Measurements from ENCODE around the gene BARX1. TPM values are rescaled to one million over a fixed set of nuclear protein-coding genes. Genes with fewer than 3 reads are reported as not detected.
"Not testable (repeated sequence)": the region's sequence is repeated elsewhere in the genome, so short reads cannot be mapped to it uniquely, and the experiment has no call there.

The BARX1 gene
- total RNA-seq, 2 experiments from 2014 or later, result 0.43 to 0.44 TPM

- no peak for DNase-seq
- Mint-ChIP-seq H3K9me3 (no peaks in the 10 kb centered on the region), H3K27me3 (peaks cover 80% of the 10 kb centered on the region), H3K4me3 (no peak overlapping the region), H3K27ac (no peak overlapping the region), H3K4me1 (ENCODE audit: low read depth) (peaks cover 36% of the 10 kb centered on the region), H3K36me3 (no peaks in the 10 kb centered on the region)
- intact Hi-C loops (cut with micrococcal nuclease), result loop anchor here (5.0 kb wide), 1 partner anchor 265 kb away; no protein-coding TSS in a partner anchor
- ChIA-PET POLR2A (no interaction called here), CTCF (interaction anchor here (1.2 to 1.4 kb wide), 2 partner anchors 10 to 16 kb away, joined by 3 read pairs; no protein-coding TSS in a partner anchor)
These were observed 7.6 kb downstream of the BARX1 start for GRCh38 chr9:93947409-93948070.

GRCh38 chr9:93946338-93946712 lies 8.8 kb downstream of the BARX1 start:
- peaks cover 30% of the 10 kb centered on the region for H3K4me1 Mint-ChIP-seq (ENCODE audit: low read depth)

GRCh38 chr9:93945400-93946337 lies 9.5 kb downstream of the BARX1 start:
- H3K9me3 Mint-ChIP-seq, result no peaks in the 10 kb centered on the region
- ChIA-PET POLR2A (no interaction called here), CTCF (no interaction called here)
- H3K4me1 Mint-ChIP-seq (ENCODE audit: low read depth), result peaks cover 24% of the 10 kb centered on the region
- intact Hi-C loops (cut with micrococcal nuclease), result loop anchor here (5.0 kb wide), 1 partner anchor 263 kb away; no protein-coding TSS in a partner anchor
- H3K36me3 Mint-ChIP-seq, result no peaks in the 10 kb centered on the region
- H3K4me3 Mint-ChIP-seq, result peak overlapping the region; percentile 17
- H3K27me3 Mint-ChIP-seq, result peaks cover 82% of the 10 kb centered on the region
- no peak overlapping the region for H3K27ac Mint-ChIP-seq
- DNase-seq, result no peak

More at GRCh38 chr9:93946338-93946712, 8.8 kb downstream of the BARX1 start:
- Mint-ChIP-seq H3K27me3 (peaks cover 84% of the 10 kb centered on the region), H3K27ac (no peak overlapping the region), H3K36me3 (no peaks in the 10 kb centered on the region), H3K9me3 (no peaks in the 10 kb centered on the region), H3K4me3 (no peak overlapping the region)
- intact Hi-C loops (cut with micrococcal nuclease), result loop anchor here (5.0 kb wide), 1 partner anchor 264 kb away; no protein-coding TSS in a partner anchor
- DNase-seq, result no peak
- ChIA-PET POLR2A (no interaction called here), CTCF (interaction anchor here (0.6 kb wide), 1 partner anchor 9 kb away, joined by 3 read pairs; no protein-coding TSS in a partner anchor)

- ChIA-PET POLR2A (no interaction called here), CTCF (interaction anchor here (0.9 to 2.0 kb wide), 3 partner anchors 21 to 262 kb away, joined by 3 to 6 read pairs (median 4); no protein-coding TSS in a partner anchor)
- no peak overlapping the region for H3K4me3 Mint-ChIP-seq
- no peaks in the 10 kb centered on the region for H3K36me3 Mint-ChIP-seq
- no peaks in the 10 kb centered on the region for H3K9me3 Mint-ChIP-seq
- H3K27me3 Mint-ChIP-seq, result peaks cover 75% of the 10 kb centered on the region
- H3K27ac Mint-ChIP-seq, result no peak overlapping the region
- DNase-seq, result no peak
- H3K4me1 Mint-ChIP-seq (ENCODE audit: low read depth), result peaks cover 16% of the 10 kb centered on the region
- intact Hi-C loops (cut with micrococcal nuclease), result no loop called here
These were observed 11.1 kb downstream of the BARX1 start for GRCh38 chr9:93944011-93944410.

GRCh38 chr9:93942161-93942560 lies 13.0 kb downstream of the BARX1 start:
- CTCF ChIA-PET, result interaction anchor here (1.2 kb wide), 1 partner anchor 20 kb away, joined by 4 read pairs; no protein-coding TSS in a partner anchor
- Mint-ChIP-seq H3K27me3 (peaks cover 59% of the 10 kb centered on the region), H3K36me3 (no peaks in the 10 kb centered on the region), H3K4me3 (no peak overlapping the region), H3K9me3 (no peaks in the 10 kb centered on the region), H3K4me1 (ENCODE audit: low read depth) (peaks cover 16% of the 10 kb centered on the region), H3K27ac (no peak overlapping the region)
- no peak for DNase-seq
- POLR2A ChIA-PET, result no interaction called here
- intact Hi-C loops (cut with micrococcal nuclease), result no loop called here

- intact Hi-C loops (cut with micrococcal nuclease), result no loop called here
- Mint-ChIP-seq H3K27ac (no peak overlapping the region), H3K36me3 (no peaks in the 10 kb centered on the region), H3K4me1 (ENCODE audit: low read depth) (peaks cover 16% of the 10 kb centered on the region), H3K9me3 (no peaks in the 10 kb centered on the region), H3K27me3 (peaks cover 53% of the 10 kb centered on the region), H3K4me3 (no peak overlapping the region)
- DNase-seq, result no peak
- CTCF ChIA-PET, result no interaction called here
- POLR2A ChIA-PET, result no interaction called here
These were observed 13.7 kb downstream of the BARX1 start for GRCh38 chr9:93941493-93941892.

- CTCF ChIA-PET, result no interaction called here
These were observed 14.2 kb downstream of the BARX1 start for GRCh38 chr9:93940951-93941350.

GRCh38 chr9:93939589-93939988 lies 15.6 kb downstream of the BARX1 start:
- H3K36me3 Mint-ChIP-seq; H3K27ac Mint-ChIP-seq; intact Hi-C loops (cut with micrococcal nuclease); H3K4me3 Mint-ChIP-seq; H3K4me1 Mint-ChIP-seq (ENCODE audit: low read depth); DNase-seq; H3K9me3 Mint-ChIP-seq; POLR2A ChIA-PET: not testable (repeated sequence)
- CTCF ChIA-PET, result interaction anchor here (0.9 kb wide), 1 partner anchor 112 kb away, joined by 3 read pairs; no protein-coding TSS in a partner anchor
- peaks cover 36% of the 10 kb centered on the region for H3K27me3 Mint-ChIP-seq

More at GRCh38 chr9:93940951-93941350, 14.2 kb downstream of the BARX1 start:
- Mint-ChIP-seq H3K27me3 (peaks cover 48% of the 10 kb centered on the region), H3K27ac (no peak overlapping the region), H3K4me3 (no peak overlapping the region), H3K36me3 (no peaks in the 10 kb centered on the region), H3K4me1 (ENCODE audit: low read depth) (peaks cover 11% of the 10 kb centered on the region), H3K9me3 (no peaks in the 10 kb centered on the region)
- no peak for DNase-seq
- intact Hi-C loops (cut with micrococcal nuclease), result no loop called here
- POLR2A ChIA-PET, result no interaction called here

- no peaks in the 10 kb centered on the region for H3K9me3 Mint-ChIP-seq
- H3K4me3 Mint-ChIP-seq, result no peak overlapping the region
- ChIA-PET POLR2A (no interaction called here), CTCF (no interaction called here)
- H3K27ac Mint-ChIP-seq, result no peak overlapping the region
- no peaks in the 10 kb centered on the region for H3K36me3 Mint-ChIP-seq
- intact Hi-C loops (cut with micrococcal nuclease), result no loop called here
- no peak for DNase-seq
- peaks cover 28% of the 10 kb centered on the region for H3K27me3 Mint-ChIP-seq
- H3K4me1 Mint-ChIP-seq (ENCODE audit: low read depth), result peaks cover 2% of the 10 kb centered on the region
These were observed 18.0 kb downstream of the BARX1 start for GRCh38 chr9:93937193-93937592.

GRCh38 chr9:93931905-93932304 lies 23.2 kb downstream of the BARX1 start:
- Mint-ChIP-seq H3K4me3 (no peak overlapping the region), H3K27ac (no peak overlapping the region), H3K4me1 (ENCODE audit: low read depth) (no peaks in the 10 kb centered on the region), H3K36me3 (no peaks in the 10 kb centered on the region), H3K27me3 (peaks cover 28% of the 10 kb centered on the region), H3K9me3 (no peaks in the 10 kb centered on the region)
- intact Hi-C loops (cut with micrococcal nuclease), result no loop called here
- ChIA-PET POLR2A (no interaction called here), CTCF (no interaction called here)
- DNase-seq, result no peak

- Mint-ChIP-seq H3K9me3 (no peaks in the 10 kb centered on the region), H3K27me3 (peaks cover 29% of the 10 kb centered on the region), H3K27ac (no peak overlapping the region), H3K4me3 (no peak overlapping the region), H3K36me3 (no peaks in the 10 kb centered on the region), H3K4me1 (ENCODE audit: low read depth) (no peaks in the 10 kb centered on the region)
- ChIA-PET CTCF (interaction anchor here (0.9 to 1.6 kb wide), 2 partner anchors 102 to 248 kb away, joined by 3 to 4 read pairs; no protein-coding TSS in a partner anchor), POLR2A (no interaction called here)
- intact Hi-C loops (cut with micrococcal nuclease), result no loop called here
- DNase-seq, result no peak
These were observed 25.1 kb downstream of the BARX1 start for GRCh38 chr9:93930070-93930469.

- Mint-ChIP-seq H3K36me3 (no peaks in the 10 kb centered on the region), H3K27ac (no peak overlapping the region), H3K27me3 (peaks cover 28% of the 10 kb centered on the region), H3K9me3 (no peaks in the 10 kb centered on the region), H3K4me1 (ENCODE audit: low read depth) (no peaks in the 10 kb centered on the region), H3K4me3 (no peak overlapping the region)
- ChIA-PET POLR2A (no interaction called here), CTCF (interaction anchor here (0.9 to 1.6 kb wide), 2 partner anchors 102 to 248 kb away, joined by 3 to 4 read pairs; no protein-coding TSS in a partner anchor)
- no peak for DNase-seq
- intact Hi-C loops (cut with micrococcal nuclease), result no loop called here
These were observed 25.9 kb downstream of the BARX1 start for GRCh38 chr9:93929231-93929630.
